SW 1271 (cell line): ENCODE measurements around the gene TMEM126B.

ENCODE experiments used
- DNase-seq, 2 experiments: peaks; one replicate each; lab custom pipeline; 2025; lab: John Stamatoyannopoulos, UW

The TMEM126B gene

GRCh38 chr11:85682330-85683305 is 54.2 kb downstream of the TMEM126B start:
- no peak for DNase-seq

GRCh38 chr11:85685125-85685819 is 56.9 kb downstream of the TMEM126B start:
- no peak for DNase-seq

- no peak for DNase-seq
Measured at GRCh38 chr11:85685820-85686459, 57.5 kb downstream of the TMEM126B start, which contains the start of gene CCDC89. CCDC89 (minus strand) TSS chr11:85686195; CDS start chr11:85686130, 65 bp downstream.
